GM13977 (cell line): Measurements from ENCODE around the gene FAM3A.
"Not testable (repeated sequence)": the region's sequence is repeated elsewhere in the genome, so short reads cannot be mapped to it uniquely, and the experiment has no call there.

Source experiments
- DNase-seq: peaks from one replicate; pipeline ENCODE4 v3.0.0; 2012; ENCODE audit warnings: low spot score
- in situ Hi-C: fragments of 300-500 bp; cut with MboI; formaldehyde crosslinking; loops from one replicate; pipeline ENCODE4 v1.12.0; 2022; ENCODE audit warnings: low sequenced_read_pairs, low pct_unique_long_range_greater_than_20kb, mixed read lengths, inconsistent platforms; ENCODE audit not compliant: unreplicated experiment
- TF ChIP-seq, protein P1 (sequence below): IDR thresholded peaks from 2 replicates; pipeline ENCODE4 v1.5.1; 2012; ENCODE audit warnings: mild to moderate bottlenecking, control low read depth; ENCODE audit not compliant: insufficient read depth; ENCODE audit errors: extremely low read depth, missing control alignments

Gene FAM3A

GRCh38 chrX:154508384-154508745, 7.7 kb downstream of the FAM3A start:
- DNase-seq = no peak
- TF ChIP-seq, protein P1, sequence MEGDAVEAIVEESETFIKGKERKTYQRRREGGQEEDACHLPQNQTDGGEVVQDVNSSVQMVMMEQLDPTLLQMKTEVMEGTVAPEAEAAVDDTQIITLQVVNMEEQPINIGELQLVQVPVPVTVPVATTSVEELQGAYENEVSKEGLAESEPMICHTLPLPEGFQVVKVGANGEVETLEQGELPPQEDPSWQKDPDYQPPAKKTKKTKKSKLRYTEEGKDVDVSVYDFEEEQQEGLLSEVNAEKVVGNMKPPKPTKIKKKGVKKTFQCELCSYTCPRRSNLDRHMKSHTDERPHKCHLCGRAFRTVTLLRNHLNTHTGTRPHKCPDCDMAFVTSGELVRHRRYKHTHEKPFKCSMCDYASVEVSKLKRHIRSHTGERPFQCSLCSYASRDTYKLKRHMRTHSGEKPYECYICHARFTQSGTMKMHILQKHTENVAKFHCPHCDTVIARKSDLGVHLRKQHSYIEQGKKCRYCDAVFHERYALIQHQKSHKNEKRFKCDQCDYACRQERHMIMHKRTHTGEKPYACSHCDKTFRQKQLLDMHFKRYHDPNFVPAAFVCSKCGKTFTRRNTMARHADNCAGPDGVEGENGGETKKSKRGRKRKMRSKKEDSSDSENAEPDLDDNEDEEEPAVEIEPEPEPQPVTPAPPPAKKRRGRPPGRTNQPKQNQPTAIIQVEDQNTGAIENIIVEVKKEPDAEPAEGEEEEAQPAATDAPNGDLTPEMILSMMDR = no peak
- in situ Hi-C loops = no loop called here

GRCh38 chrX:154507673-154508383, 8.2 kb downstream of the FAM3A start:
- in situ Hi-C loops = no loop called here

DNA sequence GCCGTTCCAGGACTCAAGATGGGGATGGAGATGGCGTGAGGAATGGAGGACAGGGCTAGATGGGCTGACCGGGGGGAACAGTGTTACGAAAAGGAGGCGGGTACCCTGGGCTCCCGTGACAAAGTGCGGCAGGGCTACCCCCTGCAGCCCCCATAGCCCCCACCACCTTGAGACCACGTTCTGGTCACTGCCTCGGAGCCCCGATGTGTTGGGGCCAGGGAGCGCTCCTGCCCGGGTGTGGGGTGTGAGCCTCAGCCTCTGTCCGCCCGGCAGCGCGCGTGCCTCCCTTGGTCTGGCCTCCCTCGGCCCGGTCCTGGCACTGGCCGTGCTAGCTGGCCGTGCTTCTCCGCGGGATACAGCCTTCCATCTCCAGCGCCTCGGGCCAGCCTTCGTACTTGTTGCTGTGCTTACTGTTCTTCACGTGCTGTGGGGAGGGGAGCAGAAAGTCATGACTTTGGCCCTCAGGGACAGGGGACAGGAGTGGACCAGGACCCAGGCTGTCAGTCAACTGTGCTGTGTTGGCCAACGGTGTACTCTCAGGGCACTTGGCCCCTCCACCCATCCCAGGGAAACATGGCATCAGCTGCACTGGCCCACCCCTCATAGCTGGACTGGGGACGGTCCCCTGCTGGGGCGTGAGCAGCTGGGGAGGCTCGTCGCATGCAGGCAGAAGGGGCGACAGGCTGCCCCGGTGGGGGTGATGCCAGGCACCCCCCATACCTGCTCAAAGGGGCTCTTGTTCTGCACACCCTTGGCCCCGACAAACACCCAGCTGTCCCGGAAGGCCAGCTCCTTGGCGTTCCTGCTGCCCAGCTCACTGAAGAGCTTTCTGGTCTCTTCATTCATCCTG, 9.3 kb downstream of the FAM3A start:
- in situ Hi-C loops = no loop called here
- no peak for DNase-seq
- TF ChIP-seq, protein P1 = no peak

More at GRCh38 chrX:154507673-154508383, 8.2 kb downstream of the FAM3A start:
- TF ChIP-seq, protein P1 = no peak
- DNase-seq = no peak

GRCh38 chrX:154505734-154506133, 10.3 kb downstream of the FAM3A start:
- TF ChIP-seq, protein P1 = no peak
- DNase-seq = peak; percentile 4
- in situ Hi-C loops = no loop called here

DNA sequence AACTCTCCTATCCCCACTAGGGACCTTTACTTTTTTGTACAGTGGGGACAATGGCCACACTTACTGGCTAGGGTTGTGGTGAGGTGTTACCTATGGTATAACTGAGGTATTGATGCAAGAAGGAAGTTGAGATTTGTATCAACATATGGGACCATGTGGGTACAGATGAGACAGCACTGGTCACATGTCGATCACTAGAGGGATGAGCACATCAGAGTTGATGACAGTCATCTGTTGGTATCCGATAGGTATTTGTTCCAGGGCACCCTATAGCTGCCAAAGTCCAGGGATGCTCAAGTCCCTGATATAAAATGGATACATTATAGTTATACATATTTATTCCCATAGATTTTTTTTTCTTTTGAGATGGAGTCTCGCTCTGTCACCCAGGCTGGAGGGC, 13.0 kb downstream of the FAM3A start:
- TF ChIP-seq, protein P1 = no peak
- in situ Hi-C loops = no loop called here

DNA sequence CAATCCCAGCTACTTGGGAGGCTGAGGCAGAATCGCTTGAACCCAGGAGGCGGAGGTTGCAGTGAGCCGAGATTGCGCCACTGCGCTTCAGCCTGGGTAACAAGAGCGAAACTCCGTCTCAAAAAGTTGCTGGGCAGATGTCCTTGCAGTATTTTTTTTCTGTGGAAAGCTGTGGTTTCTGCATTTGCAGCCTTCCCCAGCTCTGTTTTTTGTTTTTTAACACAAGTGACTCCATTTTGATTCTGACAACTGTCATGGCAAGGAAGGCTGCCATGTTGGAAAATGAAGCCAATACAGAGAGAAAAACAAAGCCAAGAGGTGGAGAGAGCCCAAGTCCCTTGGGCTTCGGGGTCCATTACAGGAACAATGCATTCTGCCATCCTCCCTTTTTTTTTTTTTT, 13.9 kb downstream of the FAM3A start:
- TF ChIP-seq, protein P1 = no peak
- DNase-seq = no peak
- in situ Hi-C loops = no loop called here

More for the DNA sequence above, 13.0 kb downstream of the FAM3A start:
- DNase-seq = no peak

- DNase-seq, in situ Hi-C loops: not testable (repeated sequence)
Observed at GRCh38 chrX:154501423-154501822, 14.6 kb downstream of the FAM3A start.

DNA sequence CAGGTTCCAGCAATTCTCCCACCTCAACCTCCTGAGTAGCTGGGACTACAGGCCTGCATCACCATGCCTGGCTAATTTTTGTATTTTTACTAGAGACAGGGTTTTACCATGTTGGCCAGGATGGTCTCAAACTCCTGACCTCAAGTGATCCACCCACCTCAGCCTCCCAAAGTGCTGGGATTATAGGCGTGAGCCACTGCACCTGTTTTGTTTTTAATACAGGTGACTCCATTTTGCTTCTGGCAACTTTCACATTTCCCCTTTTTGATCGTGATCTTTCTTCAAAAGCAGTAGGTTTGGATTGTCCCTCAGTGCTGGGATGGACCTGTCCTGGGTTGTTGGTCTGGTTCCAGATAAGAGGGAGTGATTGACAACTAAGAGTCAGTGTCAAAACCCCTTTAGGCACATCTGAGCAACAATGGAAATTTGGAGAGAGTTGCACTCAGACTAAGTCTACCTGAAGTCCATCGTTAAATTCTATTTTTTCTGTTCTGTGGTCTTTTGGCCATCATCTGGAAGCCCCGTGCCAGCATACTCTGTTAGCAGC, 19.4 kb downstream of the FAM3A start:
- in situ Hi-C loops = not testable (repeated sequence)

More for the DNA sequence above, 19.4 kb downstream of the FAM3A start:
- DNase-seq = not testable (repeated sequence)
